Measurements from ENCODE around the gene TCF25. TPM values are rescaled to one million over a fixed set of nuclear protein-coding genes. Genes with fewer than 3 reads are reported as not detected.

The TCF25 gene
- total and polyA plus RNA-seq, 10 donors = 113 to 412 (median 251) TPM

DNA sequence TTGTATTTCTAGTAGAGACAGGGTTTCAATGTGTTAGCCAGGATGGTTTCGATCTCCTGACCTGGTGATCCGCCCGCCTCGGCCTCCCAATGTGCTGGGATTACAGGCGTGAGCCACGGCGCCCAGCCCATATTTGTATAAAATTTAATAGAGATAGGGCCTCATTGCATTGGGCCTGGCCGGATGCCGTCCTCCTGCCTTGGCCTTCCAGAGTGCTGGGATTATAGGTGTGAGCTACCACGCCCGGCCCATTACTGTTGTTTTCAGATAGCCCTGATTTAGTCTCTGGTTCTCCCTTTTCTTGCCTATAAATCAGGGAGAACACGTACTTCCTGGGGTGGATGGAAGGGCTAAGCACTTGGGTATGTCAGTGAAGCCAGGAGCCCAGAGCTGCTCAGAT is 78.7 kb downstream of the TCF25 start:
- no peak for DNase-seq
- H3K27ac ChIP-seq = no peak overlapping the region
- no peak overlapping the region for H3K4me3 ChIP-seq
- peaks cover 0 to 12% (median 0%) of the 10 kb centered on the region in 7 donors for H3K27me3 ChIP-seq (replicated peaks in 1 of 7)
- H3K4me1 ChIP-seq = peaks cover 20 to 94% (median 69%) of the 10 kb centered on the region in 6 donors
- intact Hi-C loops (cut with DNase I; ENCODE audit: low total_unique reads) = no loop called here
- WGBS, 5 donors = 95 to 99% (median 98%) methylated on average over 12 of the region's 12 CpGs
- peaks cover 0 to 21% (median 0%) of the 10 kb centered on the region in 6 donors for H3K36me3 ChIP-seq
- no peaks in the 10 kb centered on the region for H3K9me3 ChIP-seq
- TF ChIP-seq, protein P1, sequence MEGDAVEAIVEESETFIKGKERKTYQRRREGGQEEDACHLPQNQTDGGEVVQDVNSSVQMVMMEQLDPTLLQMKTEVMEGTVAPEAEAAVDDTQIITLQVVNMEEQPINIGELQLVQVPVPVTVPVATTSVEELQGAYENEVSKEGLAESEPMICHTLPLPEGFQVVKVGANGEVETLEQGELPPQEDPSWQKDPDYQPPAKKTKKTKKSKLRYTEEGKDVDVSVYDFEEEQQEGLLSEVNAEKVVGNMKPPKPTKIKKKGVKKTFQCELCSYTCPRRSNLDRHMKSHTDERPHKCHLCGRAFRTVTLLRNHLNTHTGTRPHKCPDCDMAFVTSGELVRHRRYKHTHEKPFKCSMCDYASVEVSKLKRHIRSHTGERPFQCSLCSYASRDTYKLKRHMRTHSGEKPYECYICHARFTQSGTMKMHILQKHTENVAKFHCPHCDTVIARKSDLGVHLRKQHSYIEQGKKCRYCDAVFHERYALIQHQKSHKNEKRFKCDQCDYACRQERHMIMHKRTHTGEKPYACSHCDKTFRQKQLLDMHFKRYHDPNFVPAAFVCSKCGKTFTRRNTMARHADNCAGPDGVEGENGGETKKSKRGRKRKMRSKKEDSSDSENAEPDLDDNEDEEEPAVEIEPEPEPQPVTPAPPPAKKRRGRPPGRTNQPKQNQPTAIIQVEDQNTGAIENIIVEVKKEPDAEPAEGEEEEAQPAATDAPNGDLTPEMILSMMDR (IDR thresholded peaks at IDR 0.05 in 8 of 11, conservative IDR thresholded peaks at IDR 0.05 in 3 of 11) = no peak

DNA sequence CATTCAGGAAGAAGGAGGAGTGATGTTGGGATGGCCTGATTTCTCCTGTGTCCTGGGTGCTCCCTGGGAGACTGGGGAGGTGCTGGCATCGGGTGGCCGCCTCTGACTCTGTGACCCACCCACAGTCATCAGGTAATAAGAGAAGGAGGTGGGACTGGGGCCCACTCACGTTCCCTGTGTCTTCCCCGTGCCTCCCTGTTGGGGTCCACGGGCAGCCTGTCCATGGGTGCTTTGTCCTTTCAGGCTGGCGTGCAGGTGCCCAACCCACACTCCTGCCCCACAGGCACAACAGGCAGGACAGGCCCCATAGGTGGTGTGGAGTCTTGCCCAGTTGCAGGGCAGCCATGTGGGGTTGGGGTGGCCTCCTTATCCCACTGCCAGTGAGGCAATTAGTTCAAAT is 79.2 kb downstream of the TCF25 start:
- Histone ChIP-seq H3K27me3 (replicated peaks in 1 of 7) (peaks cover 0 to 7% (median 0%) of the 10 kb centered on the region in 7 donors), H3K4me3 (no peak overlapping the region), H3K9me3 (no peaks in the 10 kb centered on the region), H3K36me3 (peaks cover 0 to 26% (median 2%) of the 10 kb centered on the region in 6 donors), H3K27ac (no peak overlapping the region), H3K4me1 (peaks cover 23 to 94% (median 69%) of the 10 kb centered on the region in 6 donors)
- WGBS, 5 donors = 87 to 96% (median 93%) methylated on average over 6 of the region's 6 CpGs
- TF ChIP-seq, protein P1 (IDR thresholded peaks at IDR 0.05 in 8 of 11, conservative IDR thresholded peaks at IDR 0.05 in 3 of 11) = no peak
- TF ChIP-seq POLR2A (IDR thresholded peaks at IDR 0.05) (no peak), POLR2AphosphoS5 (IDR thresholded peaks at IDR 0.05) (no peak)
- no peak for DNase-seq
- intact Hi-C loops (cut with DNase I; ENCODE audit: low total_unique reads) = no loop called here

DNA sequence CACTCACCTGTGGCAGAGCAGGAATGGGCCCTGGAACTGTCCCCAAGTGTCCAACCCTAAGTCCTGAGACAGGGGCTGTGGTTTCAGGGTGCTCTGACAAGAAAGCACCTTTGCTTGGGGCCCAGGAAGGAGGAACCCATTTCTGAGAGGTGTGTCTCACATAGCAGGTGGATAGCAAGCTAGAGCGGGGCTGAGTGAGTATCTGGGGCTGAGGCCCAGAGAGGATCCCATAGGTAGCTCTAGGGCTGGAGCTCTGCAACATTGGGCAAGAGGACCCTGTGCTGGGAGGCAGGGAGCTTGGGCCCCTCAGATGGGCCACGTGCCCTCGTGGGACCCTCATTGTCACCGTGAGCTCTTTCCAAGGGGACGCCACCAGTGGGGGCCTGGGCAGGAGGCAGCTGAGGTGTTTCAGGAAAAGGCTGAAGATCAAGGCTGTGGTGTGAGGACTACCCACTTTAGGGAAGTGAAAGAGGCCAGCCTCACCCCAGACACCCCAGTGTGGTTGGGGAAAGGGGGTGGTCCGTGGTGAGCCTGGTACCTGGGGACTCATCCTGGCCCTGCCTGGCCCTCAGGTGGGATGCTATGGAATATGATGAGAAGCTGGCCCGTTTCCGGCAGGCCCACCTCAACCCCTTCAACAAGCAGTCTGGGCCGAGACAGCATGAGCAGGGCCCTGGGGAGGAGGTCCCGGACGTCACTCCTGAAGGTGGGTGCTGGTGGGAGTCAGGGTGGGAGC is 80.4 kb downstream of the TCF25 start:
- intact Hi-C loops (cut with DNase I; ENCODE audit: low total_unique reads) = no loop called here
- Histone ChIP-seq H3K27me3 (replicated peaks in 1 of 7) (no peaks in the 10 kb centered on the region), H3K27ac (peak overlapping the region in 3 of 8 donors; percentile 10 to 56 (median 15)), H3K36me3 (peaks cover 0 to 39% (median 6%) of the 10 kb centered on the region in 6 donors), H3K9me3 (no peaks in the 10 kb centered on the region), H3K4me1 (peaks cover 19 to 98% (median 65%) of the 10 kb centered on the region in 6 donors), H3K4me3 (peak overlapping the region in 1 of 8 donors; percentile 20)
- DNase-seq = no peak
- TF ChIP-seq POLR2AphosphoS5 (IDR thresholded peaks at IDR 0.05) (peak in 1 of 3 donors; percentile 40), POLR2A (IDR thresholded peaks at IDR 0.05) (no peak)
- TF ChIP-seq, protein P1 (IDR thresholded peaks at IDR 0.05 in 8 of 11, conservative IDR thresholded peaks at IDR 0.05 in 3 of 11) = no peak
- WGBS, 5 donors = 69 to 78% (median 72%) methylated on average over 11 of the region's 11 CpGs

DNA sequence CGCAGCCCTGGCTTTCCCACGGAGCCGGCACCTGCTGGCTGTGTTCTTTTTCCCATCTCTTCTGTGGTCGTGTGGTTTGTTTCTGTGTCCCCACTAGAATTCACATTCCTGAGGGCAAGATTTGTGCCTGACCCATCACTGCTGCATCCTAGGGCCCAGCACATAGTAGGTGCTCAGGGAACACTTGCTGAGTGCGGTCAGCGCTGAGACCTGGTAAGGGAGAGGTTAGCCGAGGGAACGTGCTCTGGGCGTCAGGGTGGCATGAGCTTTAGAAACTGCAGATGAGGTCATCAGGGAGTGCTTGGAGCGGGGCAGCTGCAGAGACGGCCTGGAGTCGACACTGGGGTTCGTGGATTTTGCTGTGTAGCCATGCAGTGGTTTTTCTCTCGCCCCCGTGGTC is 81.1 kb downstream of the TCF25 start:
- Histone ChIP-seq H3K27ac (no peak overlapping the region), H3K27me3 (replicated peaks in 1 of 7) (no peaks in the 10 kb centered on the region), H3K4me3 (no peak overlapping the region), H3K4me1 (peaks cover 19 to 97% (median 60%) of the 10 kb centered on the region in 6 donors), H3K36me3 (peaks cover 0 to 45% (median 10%) of the 10 kb centered on the region in 6 donors), H3K9me3 (no peaks in the 10 kb centered on the region)
- DNase-seq = no peak
- no peak for TF ChIP-seq POLR2AphosphoS5 (IDR thresholded peaks at IDR 0.05)
- TF ChIP-seq, protein P1 (IDR thresholded peaks at IDR 0.05 in 8 of 11, conservative IDR thresholded peaks at IDR 0.05 in 3 of 11) = no peak
- TF ChIP-seq POLR2A (IDR thresholded peaks at IDR 0.05) = no peak
- 78 to 88% (median 84%) methylated on average over 15 of the region's 15 CpGs for WGBS, 5 donors
- intact Hi-C loops (cut with DNase I; ENCODE audit: low total_unique reads) = no loop called here

Data from spleen (tissue), 11 donors.